C1 segment of cervical spinal cord (tissue), 14 donors: ENCODE results near the gene AGAP3.

Experiments used
- DNase-seq, 14 donors: peaks; one replicate each; lab custom pipeline; 2025; lab: John Stamatoyannopoulos, UW

The AGAP3 gene

GRCh38 chr7:151109094-151110048, 23.1 kb downstream of the AGAP3 start:
- DNase-seq, result no peak

GRCh38 chr7:151110236-151110940, 24.1 kb downstream of the AGAP3 start:
- no peak for DNase-seq

GRCh38 chr7:151110941-151111645, 24.8 kb downstream of the AGAP3 start:
- peak in 12 of 14 donors; percentile 20 to 74 (median 47) for DNase-seq

GRCh38 chr7:151113344-151114150, 27.3 kb downstream of the AGAP3 start:
- peak in 1 of 14 donors; percentile 12 for DNase-seq

GRCh38 chr7:151114151-151115090, 28.1 kb downstream of the AGAP3 start:
- DNase-seq, result no peak

GRCh38 chr7:151115121-151115835, 29.0 kb downstream of the AGAP3 start:
- no peak for DNase-seq

- no peak for DNase-seq
Observed at GRCh38 chr7:151115836-151116418, 29.7 kb downstream of the AGAP3 start.

GRCh38 chr7:151116603-151117440, 30.5 kb downstream of the AGAP3 start:
- DNase-seq, result no peak

- DNase-seq, result no peak
Observed at GRCh38 chr7:151117565-151117964, 31.3 kb downstream of the AGAP3 start.

- DNase-seq, result no peak
Observed at GRCh38 chr7:151118108-151119054, 32.1 kb downstream of the AGAP3 start.

- DNase-seq, result no peak
Observed at GRCh38 chr7:151119055-151119415, 32.8 kb downstream of the AGAP3 start.

GRCh38 chr7:151119902-151120301, 33.6 kb downstream of the AGAP3 start:
- DNase-seq, result no peak

- peak in 10 of 14 donors; percentile 11 to 81 (median 32) for DNase-seq
Observed at GRCh38 chr7:151120896-151121295, 34.6 kb downstream of the AGAP3 start.

GRCh38 chr7:151121380-151122170, 35.3 kb downstream of the AGAP3 start:
- DNase-seq, result no peak

GRCh38 chr7:151122276-151122675, 36.0 kb downstream of the AGAP3 start:
- peak in 1 of 14 donors; percentile 47 for DNase-seq

GRCh38 chr7:151122796-151123157, 36.5 kb downstream of the AGAP3 start:
- DNase-seq, result no peak
